ENCODE measurements around the gene CELA2B.

- TF ChIP-seq CTCF (IDR thresholded peaks at IDR 0.05) (no peak), POLR2A (IDR thresholded peaks at IDR 0.05) (no peak)
These were observed 31.2 kb upstream of the CELA2B start for GRCh38 chr1:15444468-15445389.
